CMK (cell line): ENCODE measurements around the gene SYNDIG1.
"Not testable (repeated sequence)": the region's sequence is repeated elsewhere in the genome, so short reads cannot be mapped to it uniquely, and the experiment has no call there.

Experiments
- DNase-seq: peaks from one replicate; pipeline ENCODE4 v3.0.0-alpha.2; 2010; ENCODE audit warnings: low read depth

Gene SYNDIG1

GRCh38 chr20:24493181-24493580 lies 23.8 kb downstream of the SYNDIG1 start:
- no peak for DNase-seq

GRCh38 chr20:24493661-24494459 lies 24.4 kb downstream of the SYNDIG1 start:
- no peak for DNase-seq

DNA sequence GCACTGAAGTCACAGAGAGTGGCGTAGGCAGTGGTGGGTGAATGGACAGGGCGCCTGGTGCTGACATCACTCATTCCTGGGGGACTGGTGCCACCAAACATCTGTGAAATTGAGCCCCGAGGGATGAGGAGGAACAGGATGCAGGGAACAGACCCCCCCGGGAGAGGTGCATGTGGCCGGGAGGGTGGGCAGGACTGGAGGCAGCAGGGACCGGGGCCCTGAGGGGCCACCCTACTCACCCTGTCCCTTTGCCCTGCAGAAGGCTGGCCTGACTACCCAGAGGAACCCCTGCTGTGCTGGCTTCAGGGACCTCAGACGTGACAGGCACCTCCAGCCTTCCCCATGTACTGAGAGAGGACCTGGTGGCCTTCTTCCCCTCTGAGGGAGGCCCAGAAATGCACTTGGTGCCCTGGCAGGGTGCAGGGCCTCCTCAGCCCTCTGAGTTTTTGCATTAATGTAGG lies 25.1 kb downstream of the SYNDIG1 start:
- DNase-seq = no peak

GRCh38 chr20:24495266-24495665 lies 25.8 kb downstream of the SYNDIG1 start:
- no peak for DNase-seq

GRCh38 chr20:24497851-24498250 lies 28.4 kb downstream of the SYNDIG1 start:
- DNase-seq = no peak

DNA sequence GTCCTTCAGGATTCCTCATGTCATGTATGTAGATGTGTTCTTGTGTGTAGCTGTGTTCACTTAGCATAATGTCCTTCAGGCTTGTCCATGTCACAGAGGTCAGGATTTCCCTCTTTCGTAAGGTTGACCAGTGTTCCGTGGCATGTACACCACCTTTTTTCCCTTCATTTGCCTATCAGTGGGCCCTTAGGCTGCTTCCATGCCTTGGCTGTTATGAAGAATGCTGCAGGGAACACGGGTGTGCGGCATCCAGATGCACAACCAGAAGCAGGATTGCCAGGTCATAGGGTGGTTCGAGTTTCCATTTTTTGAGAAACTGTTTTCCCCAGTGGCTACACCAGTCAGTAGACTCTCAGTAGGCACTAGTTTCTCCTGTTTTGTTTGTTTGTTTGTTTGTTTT lies 29.2 kb downstream of the SYNDIG1 start:
- DNase-seq = no peak

- DNase-seq = no peak
These were observed 30.0 kb downstream of the SYNDIG1 start for GRCh38 chr20:24499472-24499871.

DNA sequence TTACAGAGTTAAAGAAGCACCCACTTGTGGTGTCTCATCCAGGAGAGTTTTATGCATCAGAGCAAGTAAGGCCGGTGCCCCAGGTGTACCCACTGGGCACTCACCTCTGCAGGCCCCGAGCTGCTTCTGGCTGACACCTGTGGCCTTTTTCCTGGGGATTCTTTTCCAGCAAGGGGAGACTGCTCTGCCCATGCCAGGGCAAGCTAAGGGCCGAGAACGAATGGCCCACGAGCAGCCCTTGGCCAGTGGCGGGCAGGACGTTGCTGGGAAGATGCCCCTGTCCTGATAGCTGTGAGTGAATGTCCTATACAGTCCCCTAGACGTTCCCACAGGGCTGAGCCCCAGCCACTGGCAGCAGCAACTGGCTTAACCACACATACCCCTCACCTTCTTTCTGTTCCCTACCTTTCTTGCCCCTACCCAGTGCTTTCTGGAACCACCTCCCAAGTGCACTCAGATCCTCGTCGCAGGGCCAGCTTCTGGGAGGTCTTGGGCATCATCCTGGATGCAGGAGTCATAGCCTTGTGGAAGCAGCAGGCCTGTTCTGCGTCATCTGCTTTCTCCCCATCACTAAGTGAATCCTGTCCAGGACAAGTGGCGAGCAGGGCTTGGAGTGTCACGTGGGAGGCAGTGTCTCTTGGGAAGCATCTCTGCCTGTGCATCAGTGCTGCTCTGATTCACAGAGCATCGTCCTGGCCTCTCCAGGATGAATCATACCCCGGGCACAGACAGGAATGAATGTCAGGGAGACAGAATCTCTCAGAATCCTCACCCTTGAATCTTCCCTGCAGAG lies 32.5 kb downstream of the SYNDIG1 start:
- DNase-seq = no peak

- no peak for DNase-seq
These were observed 33.2 kb downstream of the SYNDIG1 start for GRCh38 chr20:24502661-24503060.

DNA sequence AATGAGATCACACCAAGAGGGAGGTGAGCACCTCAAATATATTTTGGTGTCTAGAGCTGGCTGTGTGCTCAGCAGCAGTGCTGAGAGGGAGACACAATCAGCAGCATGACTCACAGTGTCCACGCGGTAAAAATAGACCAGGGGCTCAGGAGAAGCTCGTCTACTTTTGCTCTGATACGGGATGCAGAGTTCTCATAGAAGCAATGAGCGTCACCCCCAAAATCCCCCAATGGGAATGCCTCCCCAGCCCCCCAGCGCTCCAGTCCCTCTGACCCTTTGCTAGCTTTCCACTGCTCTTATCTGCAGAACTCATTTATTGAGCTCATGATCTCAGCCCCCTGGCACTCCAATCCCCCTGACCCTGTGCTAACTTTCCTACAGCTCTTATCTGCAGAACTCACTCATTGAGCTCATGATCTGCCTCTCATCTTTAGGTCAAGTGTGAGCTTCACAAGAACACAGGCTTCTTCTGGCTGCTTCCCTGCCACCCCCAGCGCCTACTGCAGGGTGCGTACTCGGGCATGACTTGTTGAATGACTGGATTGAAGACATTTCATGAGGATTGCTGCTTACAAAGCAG lies 34.0 kb downstream of the SYNDIG1 start:
- no peak for DNase-seq

- no peak for DNase-seq
These were observed 35.2 kb downstream of the SYNDIG1 start for GRCh38 chr20:24504331-24505285.

DNA sequence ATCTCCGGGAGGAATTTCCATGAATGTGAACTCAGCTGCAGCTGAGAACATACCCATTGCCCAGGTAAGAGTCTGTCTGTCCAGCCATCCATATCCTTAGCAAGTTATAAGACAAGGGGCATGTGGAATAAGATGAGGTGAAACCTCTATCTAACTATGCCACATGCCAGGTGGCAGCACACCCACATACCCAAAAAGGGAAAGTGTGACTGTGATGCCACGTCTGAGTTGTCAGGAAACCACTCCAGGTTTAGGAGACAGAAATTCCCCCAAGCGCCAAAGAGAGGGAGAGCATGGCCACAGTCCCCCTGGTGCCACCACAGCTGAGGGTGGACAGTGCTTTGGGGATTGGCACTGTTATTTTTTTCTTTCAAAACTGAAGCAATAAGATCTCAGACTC lies 36.7 kb downstream of the SYNDIG1 start:
- no peak for DNase-seq

- no peak for DNase-seq
These were observed 37.3 kb downstream of the SYNDIG1 start for GRCh38 chr20:24506696-24507095.

DNA sequence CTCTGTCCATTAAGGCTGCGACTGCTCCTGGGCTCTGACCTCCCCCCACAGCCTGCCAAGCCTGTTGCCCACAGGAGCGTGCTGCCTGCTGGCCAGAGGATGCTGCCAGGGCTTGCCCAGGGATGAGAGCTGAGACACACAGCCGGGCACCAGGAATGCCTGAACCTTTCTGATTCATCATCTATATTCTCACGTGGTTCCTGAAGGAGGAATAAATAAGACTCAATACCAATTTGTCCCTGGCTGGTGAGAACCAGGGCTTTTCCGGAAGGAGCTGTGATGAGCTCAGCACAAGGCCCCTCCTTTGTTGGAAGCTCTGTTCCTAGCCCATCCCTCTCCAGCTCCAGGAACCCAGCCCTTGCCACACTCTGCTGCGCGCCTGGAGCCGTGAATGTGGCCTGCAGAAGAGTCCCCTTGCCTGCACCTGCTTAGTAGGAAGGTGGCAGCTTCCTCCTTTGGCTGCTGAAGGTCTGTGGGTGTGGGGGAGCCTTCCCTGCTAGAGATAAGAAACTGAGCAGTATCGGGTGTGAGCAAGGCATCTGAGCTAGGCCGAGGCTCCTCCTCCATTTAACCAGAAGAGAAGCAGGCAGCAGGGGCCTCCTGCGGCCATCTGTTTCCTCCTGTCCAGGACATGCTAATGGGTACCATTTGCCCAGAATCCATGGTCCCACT lies 37.9 kb downstream of the SYNDIG1 start:
- DNase-seq = no peak

- DNase-seq = not testable (repeated sequence)
These were observed 43.0 kb downstream of the SYNDIG1 start for GRCh38 chr20:24512441-24512840.

DNA sequence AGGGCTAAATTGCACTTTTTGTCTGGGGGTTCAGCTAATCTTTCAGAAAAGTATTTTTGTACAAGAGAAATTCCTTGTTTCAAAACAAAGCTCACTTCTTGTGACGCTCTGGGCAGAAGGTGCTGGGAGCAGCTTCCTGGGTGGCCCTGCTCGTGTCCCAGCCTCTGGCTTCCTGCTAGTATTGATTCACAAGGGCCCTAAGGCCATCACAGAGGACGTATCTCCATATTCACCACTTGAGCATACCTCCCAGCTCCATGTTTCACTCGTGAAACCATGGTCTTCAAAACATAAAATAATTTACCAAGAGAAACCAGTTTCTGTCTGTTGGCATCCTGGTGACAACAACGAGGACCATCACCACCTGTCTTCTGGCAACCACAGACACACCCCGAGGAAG lies 49.1 kb downstream of the SYNDIG1 start:
- DNase-seq = no peak

GRCh38 chr20:24519476-24519875 lies 50.0 kb downstream of the SYNDIG1 start:
- no peak for DNase-seq

- DNase-seq = no peak
These were observed 51.6 kb downstream of the SYNDIG1 start for GRCh38 chr20:24521032-24521431.

DNA sequence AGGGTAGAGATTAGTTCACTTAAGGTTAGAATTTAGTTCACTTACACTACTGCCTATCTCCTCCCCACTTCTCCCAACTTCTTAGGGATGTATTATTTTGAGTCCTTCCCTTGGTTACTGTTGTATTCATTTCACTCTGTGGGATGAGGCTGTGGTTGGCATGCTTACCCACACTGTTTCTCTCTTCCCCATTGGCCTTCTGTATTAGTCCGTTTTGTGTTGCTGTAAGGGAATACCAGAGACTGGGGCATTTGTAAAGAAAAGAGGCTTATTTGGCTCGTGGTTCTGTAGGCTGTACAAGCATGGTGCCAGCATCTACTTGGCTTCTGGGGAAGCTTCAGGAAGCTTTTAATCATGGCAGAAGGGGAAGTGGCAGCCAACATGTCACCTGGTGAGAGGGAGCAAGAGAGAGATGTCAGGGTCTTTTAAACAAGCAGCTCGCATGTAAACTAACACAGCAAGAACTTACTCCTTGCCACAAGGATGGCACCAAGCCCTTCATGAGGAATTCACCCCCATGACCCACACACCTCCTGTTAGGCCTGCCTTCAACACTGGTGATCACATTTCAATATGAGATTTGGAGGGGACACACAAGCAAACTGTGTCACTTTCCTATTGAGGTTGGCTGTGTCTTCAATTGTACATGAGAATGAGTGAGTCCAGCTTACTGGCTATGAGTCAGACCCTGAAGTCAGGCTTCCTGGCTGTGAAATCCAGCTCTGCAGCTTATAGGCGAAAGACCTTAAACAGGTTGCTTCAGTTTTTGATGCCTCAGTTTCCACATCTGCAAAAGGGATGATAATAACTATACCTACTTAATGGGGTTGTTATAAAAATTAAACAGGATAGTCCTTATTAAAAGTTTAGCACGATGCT lies 53.3 kb downstream of the SYNDIG1 start:
- DNase-seq = no peak

DNA sequence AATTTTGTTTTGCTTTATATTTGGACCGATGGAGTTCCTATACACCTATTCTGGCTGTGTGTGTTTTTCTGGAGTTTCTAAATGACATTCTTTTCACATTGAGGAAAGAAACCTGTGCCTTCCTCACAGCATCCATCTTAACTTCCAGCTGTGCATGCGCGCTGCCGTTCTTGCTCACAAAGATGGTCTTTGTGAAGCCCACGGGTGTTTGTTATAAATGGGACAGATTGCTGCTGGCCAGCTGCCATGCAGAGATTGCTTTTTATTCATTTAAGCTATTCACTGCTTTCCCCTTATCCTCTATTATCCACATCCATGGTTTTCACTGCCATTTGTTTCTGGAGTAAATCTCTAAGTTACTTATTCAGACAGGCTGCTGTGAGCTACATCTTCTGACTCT lies 54.2 kb downstream of the SYNDIG1 start:
- DNase-seq = no peak
